Right lobe of liver (tissue), 4 donors: ENCODE results near the gene ANKRD9.

ENCODE experiments used
- CTCF ChIP-seq, 4 donors: fragments of 200-600 bp in 3 of 4; fragments of 450-650 bp in 1 of 4; IDR thresholded peaks; one replicate each; pipeline versions ENCODE4 v1.5.1 to v1.8.0; 2016 to 2022; ENCODE audit warnings: antibody characterized with exemption in 4 of 4, mild to moderate bottlenecking in 2 of 4
- POLR2A ChIP-seq: fragments of 450-650 bp; IDR thresholded peaks from one replicate; pipeline ENCODE4 v1.6.1; 2017; ENCODE audit warnings: antibody characterized with exemption, mild to moderate bottlenecking
- donor health status: DM: no; HTN: no; CAD: no.
- donor health status: DM: no; HTN: no; CAD: no.
- donor health status: DM: no; HTN: yes; CAD: no.

GRCh38 chr14:102502571-102502970, 7.0 kb downstream of the ANKRD9 start:
- TF ChIP-seq CTCF (IDR thresholded peaks at IDR 0.05) (no peak), POLR2A (no peak)
